ENCODE results near the gene KLK6.

KLK6 gene

GRCh38 chr19:50922317-50922853, 47.0 kb downstream of the KLK6 start:
- peak; percentile 72 to 88 for DNase-seq
- TF ChIP-seq GATA1 (IDR thresholded peaks at IDR 0.05; ENCODE audit: low read depth, low read length) (no peak), POLR2A (IDR thresholded peaks at IDR 0.05; ENCODE audit: low read length) (no peak)

DNA sequence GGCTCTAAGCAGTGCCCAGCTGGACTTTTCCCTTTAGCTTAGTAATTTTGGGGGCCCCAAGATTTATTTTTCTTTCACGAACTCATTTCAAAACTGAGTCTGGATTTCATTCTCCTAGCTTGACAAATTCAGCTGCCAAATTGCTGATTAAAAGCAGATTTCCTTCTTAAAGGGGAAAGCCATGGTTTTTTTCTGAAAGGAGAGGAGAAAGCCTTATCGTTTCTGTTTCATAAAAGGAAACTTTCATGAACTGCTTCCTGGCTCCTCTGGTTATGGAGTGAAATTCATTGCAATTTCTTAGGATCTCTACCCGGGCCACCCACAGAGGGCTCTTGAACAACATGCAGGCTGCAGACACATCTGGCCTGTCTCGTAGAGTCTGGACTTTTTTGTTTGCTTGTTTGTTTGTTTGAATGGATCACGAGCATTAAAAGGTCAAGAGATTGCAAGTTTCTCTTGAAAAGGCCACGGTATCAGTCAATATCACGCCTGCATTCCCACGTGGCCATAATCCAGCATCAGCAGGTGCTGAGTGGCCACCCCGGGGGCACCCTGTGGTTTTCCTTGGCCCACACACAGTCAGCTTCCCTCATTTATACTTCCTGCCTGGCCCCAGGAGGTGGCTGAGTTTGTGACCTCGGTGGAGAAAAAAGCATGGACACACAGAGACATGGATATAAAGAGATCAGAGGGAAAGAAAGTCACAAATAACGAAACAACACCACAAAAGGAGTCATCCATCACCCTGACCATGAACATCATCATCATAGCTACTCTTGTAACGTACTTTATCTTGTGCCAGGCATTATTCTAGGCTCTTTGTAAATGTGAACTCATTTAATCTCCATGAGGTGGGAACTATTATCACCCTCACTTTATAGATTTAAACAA, 47.7 kb downstream of the KLK6 start:
- TF ChIP-seq POLR2A (IDR thresholded peaks at IDR 0.05; ENCODE audit: low read length) (no peak), GATA1 (IDR thresholded peaks at IDR 0.05; ENCODE audit: low read depth, low read length) (no peak)
- no peak for DNase-seq

GRCh38 chr19:50916069-50916468, 53.3 kb downstream of the KLK6 start:
- DNase-seq: no peak
- TF ChIP-seq POLR2A (IDR thresholded peaks at IDR 0.05; ENCODE audit: low read length): no peak
- TF ChIP-seq GATA1 (IDR thresholded peaks at IDR 0.05; ENCODE audit: low read depth, low read length): no peak

DNA sequence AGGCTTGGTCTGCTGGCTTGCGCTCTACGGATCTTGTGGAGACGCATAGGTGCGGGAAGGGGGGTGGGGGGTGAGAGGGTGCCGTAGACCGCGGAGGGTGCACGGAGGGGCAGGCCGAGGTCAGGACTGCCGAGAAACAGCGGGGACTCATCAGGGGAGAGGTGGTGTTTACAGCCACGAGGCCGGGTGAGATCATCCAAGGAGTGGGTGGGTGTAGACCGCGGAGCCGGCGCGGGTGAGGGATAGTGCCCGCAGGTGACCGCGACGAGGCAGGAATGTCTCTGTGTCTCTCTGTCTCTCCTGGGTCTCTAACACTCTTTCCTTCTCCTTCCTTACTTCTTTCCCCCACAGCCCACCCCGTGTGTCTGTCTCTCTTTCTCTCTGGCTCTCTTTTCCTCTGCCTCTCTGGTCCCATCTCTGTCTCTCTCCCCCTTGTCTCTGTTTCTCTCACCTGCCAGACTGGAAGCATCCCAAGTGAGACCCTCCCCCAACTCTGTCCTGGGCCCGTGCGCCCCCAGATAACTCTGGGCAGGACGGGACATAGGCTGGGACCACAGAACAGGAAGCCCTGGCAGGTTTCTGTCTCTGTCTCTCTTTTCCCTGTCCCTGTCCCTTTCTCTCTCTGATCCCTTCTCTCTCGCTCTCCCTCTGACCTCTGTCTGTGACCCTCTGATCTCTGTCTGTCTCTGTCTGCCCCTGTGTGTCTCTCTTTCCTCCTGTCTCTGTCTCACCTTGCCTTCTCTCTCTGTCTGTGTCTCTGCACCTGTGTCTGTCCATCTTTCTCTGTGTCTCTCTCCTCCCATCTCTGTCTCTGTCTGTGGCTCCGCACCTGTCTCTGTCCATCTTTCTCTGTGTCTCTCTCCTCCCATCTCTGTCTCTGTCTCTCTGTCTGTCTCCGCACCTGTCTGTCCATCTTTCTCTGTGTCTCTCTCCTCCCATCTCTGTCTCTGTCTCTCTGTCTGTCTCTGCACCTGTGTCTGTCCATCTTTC, 56.4 kb downstream of the KLK6 start:
- DNase-seq: no peak
- TF ChIP-seq GATA1 (IDR thresholded peaks at IDR 0.05; ENCODE audit: low read depth, low read length) (no peak), POLR2A (IDR thresholded peaks at IDR 0.05; ENCODE audit: low read length) (no peak)

GRCh38 chr19:50912102-50912599, 57.2 kb downstream of the KLK6 start:
- no peak for TF ChIP-seq GATA1 (IDR thresholded peaks at IDR 0.05; ENCODE audit: low read depth, low read length)
- no peak for TF ChIP-seq POLR2A (IDR thresholded peaks at IDR 0.05; ENCODE audit: low read length)
- no peak for DNase-seq

GRCh38 chr19:50911206-50912101, 57.9 kb downstream of the KLK6 start, which contains the start of gene KLK4:
Gene KLK4 (minus strand): TSS chr19:50911395. CDS start chr19:50910738, 657 bp downstream.
- no peak for DNase-seq
- TF ChIP-seq POLR2A (IDR thresholded peaks at IDR 0.05; ENCODE audit: low read length) (no peak), GATA1 (IDR thresholded peaks at IDR 0.05; ENCODE audit: low read depth, low read length) (no peak)

- TF ChIP-seq GATA1 (IDR thresholded peaks at IDR 0.05; ENCODE audit: low read depth, low read length) (no peak), POLR2A (IDR thresholded peaks at IDR 0.05; ENCODE audit: low read length) (no peak)
- no peak for DNase-seq
Measured at GRCh38 chr19:50910722-50911121, 58.7 kb downstream of the KLK6 start.

GRCh38 chr19:50909240-50910070, 59.9 kb downstream of the KLK6 start:
- TF ChIP-seq POLR2A (IDR thresholded peaks at IDR 0.05; ENCODE audit: low read length) (no peak), GATA1 (IDR thresholded peaks at IDR 0.05; ENCODE audit: low read depth, low read length) (no peak)
- peak; percentile 43 to 69 for DNase-seq
